Esophagus squamous epithelium (tissue), 5 donors: ENCODE data around the gene COL23A1. TPM values are rescaled to one million over a fixed set of nuclear protein-coding genes. Genes with fewer than 3 reads are reported as not detected.

Source experiments
- DNase-seq: peaks from one replicate; lab custom pipeline; 2025; lab: John Stamatoyannopoulos, UW
- H3K27ac ChIP-seq, 4 donors: fragments of 200-600 bp; sonication (generic); one replicate each; pipeline ENCODE4 v1.5.1; 2016 to 2019; ENCODE audit warnings: mild to moderate bottlenecking in 1 of 4
- H3K27me3 ChIP-seq, 4 donors: fragments of 200-600 bp; sonication (generic); 1 replicate in 3 of 4; 2 replicates in 1 of 4; pipeline versions ENCODE4 v1.5.1 to v1.6.0; 2017 to 2021; ENCODE audit warnings: antibody characterized with exemption in 1 of 4
- H3K36me3 ChIP-seq, 3 donors: fragments of 200-600 bp; sonication (generic); one replicate each; pipeline ENCODE4 v1.5.1; 2016 to 2019
- H3K4me1 ChIP-seq, 3 donors: fragments of 200-600 bp; sonication (generic); one replicate each; pipeline ENCODE4 v1.5.1; 2017 to 2019
- H3K4me3 ChIP-seq, 4 donors: fragments of 200-600 bp; sonication (generic); 1 replicate in 3 of 4; 2 replicates in 1 of 4; pipeline ENCODE4 v1.5.1; 2016 to 2019; ENCODE audit warnings: mild to moderate bottlenecking in 2 of 4, moderate library complexity in 1 of 4
- H3K9me3 ChIP-seq, 3 donors: fragments of 200-600 bp; sonication (generic); one replicate each; pipeline ENCODE4 v1.5.1; 2016 to 2019
- CTCF ChIP-seq, 6 experiments: fragments of 450-650 bp in 4 of 6; fragments of 200-600 bp in 2 of 6; sonication (generic) in 2 of 6; IDR thresholded peaks; one replicate each; pipeline ENCODE4 v1.5.1; 2016 to 2019; ENCODE audit warnings: antibody characterized with exemption in 6 of 6, mild to moderate bottlenecking in 4 of 6, moderate library complexity in 4 of 6
- POLR2A ChIP-seq, 4 donors: fragments of 450-650 bp; IDR thresholded peaks; one replicate each; pipeline ENCODE4 v1.6.1; 2017; ENCODE audit warnings: antibody characterized with exemption in 4 of 4, mild to moderate bottlenecking in 4 of 4, moderate library complexity in 3 of 4
- WGBS, 2 donors: methylation state at CpG; one replicate each; pipeline ENCODE4 v1.1.5; 2018; 5-methylcytosine and 5-hydroxymethylcytosine counted together
- intact Hi-C: fragments of 100-400 bp; cut with DNase I; formaldehyde crosslinking; loops from one replicate; pipeline ENCODE4 v1.15.0; 2022
- total RNA-seq, 4 donors: library from RNA; depleted of rRNA; stranded (reverse); fragments of >200 nt; gene quantifications; one replicate each; pipeline ENCODE4 v1.1.0, GENCODE V29; 2016
- donor health status: DM: yes; HTN: yes; CAD: no.

Gene COL23A1
- total RNA-seq, 4 donors from 2014 or later, result 0.41 to 1.5 (median 0.44) TPM; not detected in 1

GRCh38 chr5:178216088-178216534 is 374.1 kb downstream of the COL23A1 start:
- DNase-seq, result no peak
- Histone ChIP-seq H3K4me1 (peaks cover 0 to 15% (median 3%) of the 10 kb centered on the region in 3 donors), H3K27ac (no peak overlapping the region), H3K27me3 (no peaks in the 10 kb centered on the region), H3K9me3 (no peaks in the 10 kb centered on the region), H3K36me3 (peaks cover 51 to 99% (median 52%) of the 10 kb centered on the region in 3 donors), H3K4me3 (no peak overlapping the region)
- intact Hi-C loops, result no loop called here
- TF ChIP-seq CTCF (IDR thresholded peaks at IDR 0.05) (no peak), POLR2A (IDR thresholded peaks at IDR 0.05) (no peak)
- 72 to 85% methylated on average over 4 to 5 of the region's 5 CpGs for WGBS, 2 donors

- H3K9me3 ChIP-seq, result no peaks in the 10 kb centered on the region
- DNase-seq, result no peak
- intact Hi-C loops, result no loop called here
- WGBS, 2 donors, result 62 to 67% methylated on average over 7 to 8 of the region's 13 CpGs
- H3K27me3 ChIP-seq, result no peaks in the 10 kb centered on the region
- no peak overlapping the region for H3K4me3 ChIP-seq
- peaks cover 57 to 99% (median 59%) of the 10 kb centered on the region in 3 donors for H3K36me3 ChIP-seq
- H3K27ac ChIP-seq, result no peak overlapping the region
- no peak for TF ChIP-seq CTCF (IDR thresholded peaks at IDR 0.05)
- no peak for TF ChIP-seq POLR2A (IDR thresholded peaks at IDR 0.05)
- H3K4me1 ChIP-seq, result peaks cover 0 to 16% (median 3%) of the 10 kb centered on the region in 3 donors
Measured at GRCh38 chr5:178215280-178216002, 374.8 kb downstream of the COL23A1 start.

GRCh38 chr5:178214160-178214803 is 375.9 kb downstream of the COL23A1 start:
- H3K27me3 ChIP-seq, result no peaks in the 10 kb centered on the region
- H3K9me3 ChIP-seq, result no peaks in the 10 kb centered on the region
- TF ChIP-seq POLR2A (IDR thresholded peaks at IDR 0.05), result no peak
- no peak for TF ChIP-seq CTCF (IDR thresholded peaks at IDR 0.05)
- intact Hi-C loops, result no loop called here
- peaks cover 69 to 99% (median 71%) of the 10 kb centered on the region in 3 donors for H3K36me3 ChIP-seq
- peaks cover 0 to 17% (median 3%) of the 10 kb centered on the region in 3 donors for H3K4me1 ChIP-seq
- WGBS, 2 donors, result 87% methylated on average over 6 of the region's 6 CpGs
- H3K4me3 ChIP-seq, result no peak overlapping the region
- no peak overlapping the region for H3K27ac ChIP-seq
- DNase-seq, result no peak

GRCh38 chr5:178213748-178214151 is 376.4 kb downstream of the COL23A1 start:
- Histone ChIP-seq H3K4me1 (peaks cover 0 to 22% (median 3%) of the 10 kb centered on the region in 3 donors), H3K4me3 (no peak overlapping the region), H3K27ac (no peak overlapping the region), H3K36me3 (peaks cover 69 to 100% (median 76%) of the 10 kb centered on the region in 3 donors), H3K9me3 (no peaks in the 10 kb centered on the region), H3K27me3 (no peaks in the 10 kb centered on the region)
- 67 to 69% methylated on average over 7 to 8 of the region's 8 CpGs for WGBS, 2 donors
- no peak for TF ChIP-seq POLR2A (IDR thresholded peaks at IDR 0.05)
- no peak for TF ChIP-seq CTCF (IDR thresholded peaks at IDR 0.05)
- DNase-seq, result no peak
- intact Hi-C loops, result no loop called here

- 62 to 75% methylated on average over 3 to 4 of the region's 4 CpGs for WGBS, 2 donors
- Histone ChIP-seq H3K27ac (no peak overlapping the region), H3K9me3 (no peaks in the 10 kb centered on the region), H3K27me3 (no peaks in the 10 kb centered on the region), H3K4me3 (no peak overlapping the region), H3K4me1 (peaks cover 1 to 29% (median 3%) of the 10 kb centered on the region in 3 donors), H3K36me3 (peaks cover 69 to 100% (median 72%) of the 10 kb centered on the region in 3 donors)
- TF ChIP-seq POLR2A (IDR thresholded peaks at IDR 0.05) (no peak), CTCF (IDR thresholded peaks at IDR 0.05) (no peak)
- DNase-seq, result no peak
- intact Hi-C loops, result no loop called here
Measured at GRCh38 chr5:178213003-178213461, 377.2 kb downstream of the COL23A1 start.
